H9 (cell line): ENCODE data around the gene C2CD2. TPM values are rescaled to one million over a fixed set of nuclear protein-coding genes. Genes with fewer than 3 reads are reported as not detected.
A peak's percentile ranks its signal among the peaks of the same experiment; 100 is the strongest.

Source experiments
- DNase-seq: peaks from one replicate; pipeline ENCODE4 v3.0.0-alpha.2; 2017
- H2AFZ ChIP-seq: one replicate; pipeline ENCODE4 v1.6.1; 2013; ENCODE audit warnings: mild to moderate bottlenecking, low read length, control low read depth, moderate library complexity
- H2AK5ac ChIP-seq: 2 replicates; pipeline ENCODE4 v1.6.1; 2013; ENCODE audit warnings: low read length, control low read depth, mixed read lengths; ENCODE audit not compliant: insufficient read length
- H2BK120ac ChIP-seq: one replicate; pipeline ENCODE4 v1.6.1; 2013; ENCODE audit warnings: low read depth, mild to moderate bottlenecking, low read length, control low read depth, inconsistent platforms; ENCODE audit not compliant: poor library complexity, severe bottlenecking
- H2BK12ac ChIP-seq: 2 replicates; pipeline ENCODE4 v1.6.1; 2013; ENCODE audit warnings: low read length, control low read depth, mixed read lengths, low read depth; ENCODE audit not compliant: insufficient read length
- H2BK15ac ChIP-seq: 2 replicates; pipeline ENCODE4 v1.6.1; 2013; ENCODE audit warnings: low read depth, low read length, control low read depth
- H2BK20ac ChIP-seq: one replicate; pipeline ENCODE4 v1.6.1; 2013; ENCODE audit warnings: low read depth, mild to moderate bottlenecking, low read length, control low read depth, inconsistent platforms; ENCODE audit not compliant: poor library complexity, severe bottlenecking
- H2BK5ac ChIP-seq: 2 replicates; pipeline ENCODE4 v1.6.1; 2013; ENCODE audit warnings: low read length, control low read depth, mixed read lengths; ENCODE audit not compliant: insufficient read length
- H3K14ac ChIP-seq: 2 replicates; pipeline ENCODE4 v1.6.1; 2013; ENCODE audit warnings: low read length, control low read depth; ENCODE audit not compliant: insufficient read depth
- H3K18ac ChIP-seq: 2 replicates; pipeline ENCODE4 v1.6.1; 2013; ENCODE audit warnings: low read depth, mild to moderate bottlenecking, mixed read lengths, low read length, control low read depth; ENCODE audit not compliant: insufficient read length
- H3K23ac ChIP-seq: 2 replicates; pipeline ENCODE4 v1.6.1; 2013; ENCODE audit warnings: low read length, control low read depth, mixed read lengths, low read depth; ENCODE audit not compliant: insufficient read length
- H3K23me2 ChIP-seq: 2 replicates; pipeline ENCODE4 v1.6.1; 2013; ENCODE audit warnings: low read depth, mild to moderate bottlenecking, mixed read lengths, low read length, control low read depth; ENCODE audit not compliant: insufficient read length, poor library complexity, severe bottlenecking
- H3K27ac ChIP-seq: 2 replicates; pipeline ENCODE4 v1.5.1; 2013; ENCODE audit warnings: low read length, control low read depth, mixed read lengths, low read depth; ENCODE audit not compliant: insufficient read length
- H3K27me3 ChIP-seq: 2 replicates; pipeline ENCODE4 v1.6.1; 2013; ENCODE audit warnings: low read length, control low read depth, inconsistent platforms; ENCODE audit not compliant: insufficient read depth
- H3K4ac ChIP-seq: 2 replicates; pipeline ENCODE4 v1.6.1; 2013; ENCODE audit warnings: low read depth, mild to moderate bottlenecking, control low read depth, inconsistent platforms, low read length, moderate library complexity
- H3K4me1 ChIP-seq: 2 replicates; pipeline ENCODE4 v1.6.1; 2013; ENCODE audit warnings: low read length, control low read depth, inconsistent platforms; ENCODE audit not compliant: insufficient read depth
- H3K4me2 ChIP-seq: 2 replicates; pipeline ENCODE4 v1.6.1; 2013; ENCODE audit warnings: low read length, control low read depth, mixed read lengths; ENCODE audit not compliant: insufficient read length, insufficient read depth
- H3K56ac ChIP-seq: 2 replicates; pipeline ENCODE4 v1.6.1; 2013; ENCODE audit warnings: low read depth, mild to moderate bottlenecking, mixed read lengths, low read length, control low read depth; ENCODE audit not compliant: insufficient read length
- H3K79me1 ChIP-seq: 2 replicates; pipeline ENCODE4 v1.6.1; 2013; ENCODE audit warnings: low read depth, mild to moderate bottlenecking, moderate library complexity, low read length, control low read depth, inconsistent platforms; ENCODE audit not compliant: insufficient read depth, poor library complexity, severe bottlenecking
- H3K79me2 ChIP-seq: 2 replicates; pipeline ENCODE4 v1.6.1; 2013; ENCODE audit warnings: low read length, control low read depth, inconsistent platforms; ENCODE audit not compliant: insufficient read depth
- H3K9ac ChIP-seq: 2 replicates; pipeline ENCODE4 v1.6.1; 2013; ENCODE audit warnings: low read length, control low read depth, mixed read lengths; ENCODE audit not compliant: insufficient read length; ENCODE audit errors: extremely low read depth
- H3K9me3 ChIP-seq: one replicate; pipeline ENCODE4 v1.6.1; 2013; ENCODE audit warnings: low read depth, low read length, inconsistent platforms; ENCODE audit not compliant: control insufficient read depth
- H3T11ph ChIP-seq: one replicate; pipeline ENCODE4 v1.6.1; 2013; ENCODE audit warnings: mild to moderate bottlenecking, low read length, control low read depth, inconsistent platforms
- H4K20me1 ChIP-seq: one replicate; pipeline ENCODE4 v1.6.1; 2013; ENCODE audit not compliant: control insufficient read depth, insufficient read length, insufficient read depth
- H4K5ac ChIP-seq: 2 replicates; pipeline ENCODE4 v1.6.1; 2013; ENCODE audit warnings: low read depth, mild to moderate bottlenecking, mixed read lengths, low read length, control low read depth; ENCODE audit not compliant: insufficient read length
- H4K8ac ChIP-seq: replicated peaks from 2 replicates; pipeline ENCODE4 v1.6.1; 2013; ENCODE audit warnings: low read length, control low read depth, mixed read lengths, low read depth; ENCODE audit not compliant: insufficient read length
- H4K91ac ChIP-seq: 2 replicates; pipeline ENCODE4 v1.6.1; 2013; ENCODE audit warnings: low read depth, mild to moderate bottlenecking, moderate library complexity, mixed read lengths, low read length, control low read depth; ENCODE audit not compliant: insufficient read length
- H3K27ac Mint-ChIP-seq, 3 experiments: 2 replicates in 2 of 3; 3 replicates in 1 of 3; pipeline ENCODE4 v1.8.0; 2020 to 2021; ENCODE audit warnings: mixed read lengths in 3 of 3, mild to moderate bottlenecking in 1 of 3, moderate library complexity in 1 of 3
- H3K27me3 Mint-ChIP-seq: 2 replicates; pipeline ENCODE4 v1.8.0; 2021; ENCODE audit warnings: low read depth, mild to moderate bottlenecking, moderate library complexity, mixed read lengths
- H3K36me3 Mint-ChIP-seq, 3 experiments: 2 replicates in 2 of 3; 3 replicates in 1 of 3; pipeline ENCODE4 v1.8.0; 2020 to 2021; ENCODE audit warnings: low read depth in 3 of 3, mixed read lengths in 3 of 3; ENCODE audit not compliant: insufficient read depth in 1 of 3
- H3K4me1 Mint-ChIP-seq, 2 experiments: 2 replicates each; pipeline ENCODE4 v1.8.0; 2020; ENCODE audit warnings: mixed read lengths in 2 of 2
- H3K4me3 Mint-ChIP-seq, 2 experiments: 2 replicates in 1 of 2; 3 replicates in 1 of 2; pipeline ENCODE4 v1.8.0; 2020 to 2021; ENCODE audit warnings: mild to moderate bottlenecking in 2 of 2, mixed read lengths in 2 of 2, moderate library complexity in 1 of 2
- H3K9me3 Mint-ChIP-seq, 2 experiments: 2 replicates in 1 of 2; 3 replicates in 1 of 2; pipeline ENCODE4 v1.8.0; 2020; ENCODE audit warnings: mild to moderate bottlenecking in 2 of 2, mixed read lengths in 2 of 2, moderate library complexity in 1 of 2
- WGBS: extraction: QIAGEN DNeasy Blood & Tissue Kit; methylation state at CpG from one replicate; pipeline ENCODE4 v1.1.7; 2013; ENCODE audit warnings: missing lambda C conversion rate, low lambda C conversion rate, mixed read lengths; ENCODE audit not compliant: insufficient read length; ENCODE audit errors: extremely low coverage; 5-methylcytosine and 5-hydroxymethylcytosine counted together
- total RNA-seq: library from RNA; stranded (reverse); gene quantifications from 2 replicates; pipeline ENCODE4 v1.2.1, GENCODE V29; 2021
- TF ChIP-seq, protein P1 (sequence below): fragments of 200-600 bp; sonication (generic); conservative IDR thresholded peaks from 3 replicates; pipeline ENCODE4 v1.8.0; 2021; ENCODE audit warnings: antibody characterized with exemption, mild to moderate bottlenecking

Gene C2CD2
- total RNA-seq, 1 experiment from 2014 or later, result 14.6 TPM

DNA sequence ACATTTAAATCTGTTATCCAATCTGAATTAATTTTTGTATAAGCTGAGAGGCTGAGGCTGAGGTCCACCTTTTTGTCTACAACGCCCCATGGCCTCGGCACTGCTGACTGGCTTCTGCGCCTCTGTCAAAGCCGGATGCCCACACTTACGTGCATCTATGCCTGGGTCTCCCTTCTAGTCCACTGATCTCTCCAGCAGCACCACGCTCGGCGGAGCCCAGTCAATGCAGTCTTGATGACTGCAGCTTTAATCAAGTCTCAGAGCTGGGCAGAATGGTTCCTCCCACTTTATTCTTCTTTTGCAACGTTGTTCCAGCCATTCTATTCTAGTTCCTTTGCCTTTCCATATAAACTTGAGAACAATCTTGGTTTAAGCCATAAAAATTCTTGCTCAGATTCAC, 84.0 kb downstream of the C2CD2 start:
- TF ChIP-seq, protein P1, sequence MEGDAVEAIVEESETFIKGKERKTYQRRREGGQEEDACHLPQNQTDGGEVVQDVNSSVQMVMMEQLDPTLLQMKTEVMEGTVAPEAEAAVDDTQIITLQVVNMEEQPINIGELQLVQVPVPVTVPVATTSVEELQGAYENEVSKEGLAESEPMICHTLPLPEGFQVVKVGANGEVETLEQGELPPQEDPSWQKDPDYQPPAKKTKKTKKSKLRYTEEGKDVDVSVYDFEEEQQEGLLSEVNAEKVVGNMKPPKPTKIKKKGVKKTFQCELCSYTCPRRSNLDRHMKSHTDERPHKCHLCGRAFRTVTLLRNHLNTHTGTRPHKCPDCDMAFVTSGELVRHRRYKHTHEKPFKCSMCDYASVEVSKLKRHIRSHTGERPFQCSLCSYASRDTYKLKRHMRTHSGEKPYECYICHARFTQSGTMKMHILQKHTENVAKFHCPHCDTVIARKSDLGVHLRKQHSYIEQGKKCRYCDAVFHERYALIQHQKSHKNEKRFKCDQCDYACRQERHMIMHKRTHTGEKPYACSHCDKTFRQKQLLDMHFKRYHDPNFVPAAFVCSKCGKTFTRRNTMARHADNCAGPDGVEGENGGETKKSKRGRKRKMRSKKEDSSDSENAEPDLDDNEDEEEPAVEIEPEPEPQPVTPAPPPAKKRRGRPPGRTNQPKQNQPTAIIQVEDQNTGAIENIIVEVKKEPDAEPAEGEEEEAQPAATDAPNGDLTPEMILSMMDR, result no peak
- Histone ChIP-seq H3K18ac (no peak overlapping the region), H3K4ac (no peak overlapping the region), H4K20me1 (no peaks in the 10 kb centered on the region), H2BK5ac (no peak overlapping the region), H3K27me3 (no peaks in the 10 kb centered on the region), H3K23ac (no peak overlapping the region), H3K23me2 (peaks cover 4% of the 10 kb centered on the region), H3T11ph (no peak overlapping the region), H3K79me2 (peaks cover 1% of the 10 kb centered on the region; the same call in 1 of the 2 replicates), H2BK120ac (no peak overlapping the region), H3K9me3 (no peaks in the 10 kb centered on the region), H3K9ac (no peak overlapping the region), H2BK15ac (no peak overlapping the region), H3K4me2 (no peak overlapping the region), H3K79me1 (no peaks in the 10 kb centered on the region), H2AK5ac (no peak overlapping the region), H2BK20ac (no peak overlapping the region), H4K5ac (no peak overlapping the region), H4K91ac (no peak overlapping the region), H3K56ac (no peak overlapping the region), H4K8ac (no peak overlapping the region), H3K27ac (no peak overlapping the region), H3K14ac (no peak overlapping the region), H2AFZ (no peak overlapping the region), H3K4me1 (no peaks in the 10 kb centered on the region), H2BK12ac (no peak overlapping the region)
- no peak for DNase-seq
- peaks cover 0 to 2% (median 0%) of the 10 kb centered on the region in 3 experiments; a peak in 2 of 7 replicates for H3K36me3 Mint-ChIP-seq
- H3K27ac Mint-ChIP-seq, result peak overlapping the region in 1 of 3 experiments; percentile 9; a peak in 1 of 7 replicates
- no CpG with 5 or more reads among the region's 9 CpGs for whole genome bisulfite sequencing
- H3K9me3 Mint-ChIP-seq, result no peaks in the 10 kb centered on the region
- no peak overlapping the region for H3K4me3 Mint-ChIP-seq
- no peaks in the 10 kb centered on the region for H3K27me3 Mint-ChIP-seq
- peaks cover 6 to 9% of the 10 kb centered on the region in 2 experiments for H3K4me1 Mint-ChIP-seq
